NCI-H1694 treated with DMSO at 0.1 percent for 48 hours (cell line): ENCODE results near the gene LRRC3C.
"Not testable (repeated sequence)": the region's sequence is repeated elsewhere in the genome, so short reads cannot be mapped to it uniquely, and the experiment has no call there.

Experiments
- DNase-seq: peaks from one replicate; lab custom pipeline; 2025; lab: John Stamatoyannopoulos, UW

The LRRC3C gene

DNA sequence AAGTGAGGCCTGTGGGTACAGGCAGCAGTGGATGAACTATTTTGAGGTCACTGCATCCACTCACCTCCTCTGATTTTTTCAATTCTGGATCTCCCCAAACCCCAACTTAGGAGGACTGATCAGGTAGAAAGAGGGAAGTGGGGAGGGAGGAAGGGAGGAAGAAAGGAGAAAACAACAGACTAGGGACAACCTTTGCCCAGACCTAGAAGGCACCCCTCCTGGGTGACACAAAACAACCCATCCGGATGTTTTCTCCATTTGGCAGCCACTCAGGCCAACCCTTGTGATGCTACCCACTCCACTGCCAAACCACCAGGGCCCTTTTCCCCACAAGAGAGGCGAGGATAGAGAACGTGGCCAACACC, 2.9 kb upstream of the LRRC3C start:
- no peak for DNase-seq

DNA sequence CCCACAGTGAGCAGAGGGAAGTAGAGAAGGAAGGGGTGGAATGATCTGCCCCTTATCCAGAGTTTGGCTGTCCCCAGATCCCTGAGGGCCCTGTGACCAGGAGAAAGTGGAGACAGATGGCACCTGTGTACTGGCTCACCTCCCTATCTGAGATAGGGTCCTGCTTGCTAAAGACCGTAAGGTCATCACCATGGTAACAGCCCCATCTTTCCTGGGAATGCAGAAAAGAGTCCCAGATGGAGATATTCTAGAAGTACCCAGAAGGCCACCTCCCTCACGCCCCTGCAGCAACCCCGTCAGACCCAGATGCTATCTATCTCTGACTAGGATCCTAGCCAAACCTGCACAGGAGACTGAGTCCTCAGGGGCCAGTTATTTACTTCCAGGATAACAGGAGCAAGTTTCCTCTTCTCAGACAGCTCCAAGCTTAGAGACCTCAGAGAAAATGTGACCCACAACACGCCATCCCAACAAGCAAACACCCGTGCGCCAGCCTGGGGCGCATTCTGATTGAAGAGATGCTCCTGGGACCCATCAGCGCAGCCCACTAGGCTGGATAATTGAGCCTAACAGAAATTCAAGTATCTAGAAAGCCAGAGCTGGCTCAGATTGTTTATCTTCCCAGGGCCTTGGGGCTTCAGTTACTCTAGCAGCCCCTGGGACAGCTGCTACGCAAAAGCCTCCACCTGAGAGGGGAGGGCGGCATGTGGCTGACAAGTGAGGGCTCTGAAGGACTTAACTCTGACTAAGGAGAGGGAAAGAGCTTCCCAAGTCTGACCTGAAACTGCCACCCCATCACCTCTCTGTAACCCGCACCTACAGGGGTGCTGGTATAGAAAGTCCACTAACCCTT, 2.0 kb upstream of the LRRC3C start:
- DNase-seq, result no peak

DNA sequence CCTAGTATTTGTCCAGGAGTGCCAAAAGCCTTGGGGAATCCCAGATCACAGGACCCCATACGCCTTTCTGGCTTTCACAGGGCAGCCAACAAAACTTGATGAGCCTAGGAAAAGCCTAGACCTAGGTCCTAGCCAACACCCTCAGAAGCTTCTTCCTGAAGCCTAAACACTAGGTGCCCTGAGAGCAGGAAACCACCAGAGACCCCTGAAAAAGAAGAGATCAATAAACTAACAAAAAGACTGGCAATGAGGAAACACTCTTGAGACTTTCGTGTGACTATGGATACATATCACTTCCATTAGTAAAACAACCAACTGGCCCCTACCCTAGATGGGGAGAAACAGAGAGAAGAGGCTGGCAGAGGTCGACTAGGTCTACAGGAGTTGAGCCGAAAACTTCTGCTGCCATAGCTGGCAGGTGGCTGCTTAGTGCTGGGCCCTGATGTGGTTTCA, 1.4 kb upstream of the LRRC3C start:
- DNase-seq, result no peak

DNA sequence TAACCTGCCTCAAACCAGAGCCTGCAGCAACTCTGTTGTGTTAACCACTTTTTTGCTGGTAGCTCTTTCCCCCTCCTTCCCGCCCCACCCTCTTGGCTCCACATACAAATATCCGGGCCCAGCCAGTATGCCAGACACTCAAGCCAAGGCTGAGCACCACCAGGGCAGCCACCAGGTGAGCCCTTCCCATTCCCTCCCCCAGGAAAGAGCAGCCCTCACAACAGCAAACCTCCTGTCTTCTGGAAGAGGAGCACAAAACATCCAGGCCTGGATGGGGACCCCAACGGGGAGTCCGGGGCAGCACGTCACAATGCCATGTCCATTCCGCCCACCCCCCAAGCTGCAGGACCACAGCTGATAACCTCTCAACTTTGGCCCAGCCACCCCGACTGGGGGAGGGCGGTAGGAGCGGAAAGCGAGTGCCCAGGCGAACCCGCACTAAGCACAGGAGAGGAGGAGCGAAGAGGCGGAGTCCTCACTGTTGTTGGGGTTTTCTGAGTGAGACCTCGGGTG, 888 bp upstream of the LRRC3C start:
- DNase-seq, result no peak

DNA sequence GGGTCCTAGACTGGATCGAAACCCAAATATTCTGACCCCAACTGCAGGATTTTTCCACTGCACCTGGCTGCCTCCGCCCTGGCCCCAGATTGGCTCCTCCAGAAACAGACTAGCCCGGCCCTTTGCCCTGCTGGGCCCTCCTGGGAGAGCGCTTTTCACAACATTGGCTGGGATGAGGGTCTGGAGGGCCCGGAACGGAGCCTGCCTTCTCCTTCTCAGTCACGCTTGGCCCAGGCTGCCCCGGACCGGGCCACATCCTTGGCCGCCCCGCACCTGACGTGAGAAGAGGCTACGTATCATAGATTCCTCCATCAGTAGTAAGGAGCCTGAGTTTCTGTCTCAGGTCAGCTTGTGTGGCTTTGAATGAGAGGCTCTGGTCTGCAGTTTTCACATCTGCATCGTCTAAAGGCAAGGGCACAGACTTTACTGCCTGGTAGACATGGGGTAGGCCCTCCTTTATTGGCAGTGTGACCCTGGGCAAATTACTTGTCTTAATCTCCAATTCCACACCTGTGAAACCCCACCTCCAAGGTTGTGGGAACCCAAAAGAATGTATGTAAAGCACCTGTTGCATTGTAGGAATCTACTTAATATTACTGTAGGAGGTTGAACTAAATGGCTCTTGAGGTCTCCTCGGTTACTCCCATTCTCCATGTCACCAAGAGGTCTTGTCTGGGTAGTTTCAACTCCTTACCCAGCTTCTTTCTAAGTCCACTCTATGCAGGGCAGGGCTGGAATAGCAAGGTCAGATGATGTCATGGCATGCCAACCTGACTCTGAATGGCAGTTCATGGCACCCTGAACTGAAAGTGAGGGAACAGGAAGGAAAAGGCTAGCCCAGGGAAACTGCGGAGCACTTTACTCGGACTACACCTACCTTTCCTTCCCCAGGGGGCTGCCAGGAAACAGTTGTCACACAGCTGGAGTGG, 661 bp downstream of the LRRC3C start:
- DNase-seq, result no peak

DNA sequence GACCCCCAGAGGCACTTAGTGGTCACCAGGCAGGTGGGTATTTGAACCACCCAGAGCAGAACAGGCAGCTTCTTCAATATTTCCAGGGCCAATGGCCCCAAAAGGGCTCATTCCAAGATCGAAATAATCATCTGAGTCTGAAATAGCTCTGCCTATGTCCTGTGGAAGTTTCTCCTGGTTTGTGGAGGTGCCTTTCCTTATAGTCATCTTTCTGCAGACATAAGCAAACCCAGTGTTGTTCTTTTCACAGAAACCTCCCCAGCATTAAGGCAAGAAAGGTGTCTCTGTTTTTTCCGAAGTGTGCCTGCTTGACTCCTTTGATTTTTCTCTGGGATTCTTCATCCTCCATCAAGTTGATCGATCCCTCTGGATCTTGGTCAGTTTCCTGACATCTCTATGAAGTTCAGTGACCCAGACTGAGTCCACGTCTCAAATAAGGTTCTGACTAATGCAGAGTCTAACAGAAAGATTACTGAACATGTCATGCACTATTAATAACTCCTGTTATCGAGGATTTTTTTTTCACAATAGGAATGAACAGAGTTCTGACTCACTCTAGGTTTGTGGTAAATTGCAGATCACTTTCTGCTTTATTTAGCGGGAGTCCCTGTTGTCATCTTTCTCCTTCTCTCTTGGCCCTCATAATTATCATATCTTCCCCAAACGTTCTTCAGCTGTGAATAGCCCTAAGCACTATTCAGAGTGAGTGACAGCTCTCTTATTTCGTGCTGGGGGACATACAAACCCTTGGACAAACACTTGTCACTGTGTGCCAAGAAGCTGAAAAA, 1.5 kb downstream of the LRRC3C start:
- no peak for DNase-seq

DNA sequence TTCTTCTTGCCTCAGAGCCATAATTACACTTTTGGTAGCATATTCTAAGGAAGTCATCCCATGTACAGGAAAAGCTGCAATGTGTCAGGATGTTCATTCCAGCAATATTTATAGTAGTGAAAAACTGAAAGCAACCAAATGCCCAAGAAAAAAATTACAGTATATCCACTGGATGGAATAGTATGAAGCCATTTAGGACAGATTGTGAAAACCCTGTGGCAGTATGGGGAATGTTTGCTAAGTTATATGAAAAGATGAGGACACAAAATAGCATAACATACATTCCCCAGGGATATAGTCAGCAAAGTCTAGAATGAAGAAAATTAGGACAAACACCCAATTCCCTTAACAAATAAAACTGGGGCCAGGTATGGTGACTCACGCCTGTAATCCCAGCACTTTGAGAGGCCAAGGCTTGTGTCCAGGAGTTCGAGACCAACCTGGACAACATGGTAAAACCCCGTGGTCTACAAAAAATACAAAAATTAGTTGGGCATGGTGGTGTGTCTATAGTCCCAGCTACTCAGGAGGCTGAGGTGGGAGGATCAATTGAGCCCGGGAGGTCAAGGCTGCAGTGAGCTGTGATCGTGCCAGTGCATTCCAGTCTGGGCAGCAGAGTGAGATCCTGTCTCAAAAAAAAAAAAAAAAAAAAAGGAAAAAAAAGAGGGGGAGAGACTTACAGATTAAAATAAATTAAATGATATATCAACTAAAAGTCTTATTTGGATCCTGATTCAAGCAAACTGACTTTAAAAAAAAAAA, 2.3 kb downstream of the LRRC3C start:
- no peak for DNase-seq

DNA sequence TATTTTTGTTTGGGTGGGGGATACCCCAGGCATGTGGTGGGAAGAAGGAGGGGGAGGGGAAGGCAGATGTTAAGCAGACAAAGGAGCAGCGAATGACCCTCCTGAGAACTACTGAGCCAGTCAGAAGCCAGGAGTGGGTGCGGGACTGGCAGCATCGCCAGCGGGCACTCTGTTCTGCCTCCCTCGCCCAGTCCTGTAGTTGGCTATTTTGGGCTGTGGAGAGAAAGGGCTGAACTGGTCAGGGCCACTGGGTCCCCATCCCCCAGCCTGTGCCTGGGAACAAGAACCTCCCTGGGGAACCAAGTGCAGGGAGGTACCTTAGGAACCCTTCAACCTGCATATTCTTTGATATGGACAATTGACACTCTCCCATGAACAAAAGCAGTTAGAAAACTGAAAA, 6.4 kb downstream of the LRRC3C start:
- DNase-seq, result no peak

DNA sequence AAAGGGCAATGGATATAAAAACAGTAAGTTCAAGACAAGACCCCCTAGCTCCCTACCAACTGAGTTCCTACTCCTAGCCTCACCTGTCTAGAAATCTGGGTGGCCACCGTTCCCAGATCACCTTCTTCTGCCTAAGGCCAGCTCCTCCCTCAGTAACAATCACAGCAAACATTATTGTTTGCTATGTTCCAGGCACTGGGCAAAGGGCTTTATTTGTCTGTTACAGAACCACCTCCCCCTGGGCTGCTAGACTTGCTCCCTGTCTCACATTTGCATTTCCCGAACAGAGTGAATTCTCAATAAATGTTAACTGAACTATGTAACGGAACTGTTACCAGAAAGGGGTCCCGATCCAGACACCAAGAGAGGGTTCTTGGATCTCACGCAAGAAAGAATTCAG, 6.8 kb downstream of the LRRC3C start:
- no peak for DNase-seq

DNA sequence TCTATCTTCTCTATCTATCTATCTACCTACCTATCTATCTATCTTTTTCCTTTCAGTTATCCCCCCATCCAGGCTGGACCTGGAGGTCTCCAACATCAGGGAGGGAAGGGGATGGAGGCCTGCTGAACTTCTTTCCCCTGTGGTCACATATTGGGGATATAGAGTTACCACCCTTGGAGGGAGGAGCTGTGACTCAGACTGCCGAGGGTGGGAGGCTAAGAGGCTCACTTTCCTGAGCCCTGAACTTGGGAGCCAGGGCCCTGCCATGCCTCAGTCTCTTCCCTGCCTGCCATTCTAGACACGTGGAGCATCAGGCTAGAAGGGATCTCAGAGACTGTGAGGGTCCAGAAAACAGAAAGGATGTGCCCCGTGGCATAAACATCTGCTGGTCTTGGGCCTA, 8.4 kb downstream of the LRRC3C start:
- DNase-seq, result no peak

DNA sequence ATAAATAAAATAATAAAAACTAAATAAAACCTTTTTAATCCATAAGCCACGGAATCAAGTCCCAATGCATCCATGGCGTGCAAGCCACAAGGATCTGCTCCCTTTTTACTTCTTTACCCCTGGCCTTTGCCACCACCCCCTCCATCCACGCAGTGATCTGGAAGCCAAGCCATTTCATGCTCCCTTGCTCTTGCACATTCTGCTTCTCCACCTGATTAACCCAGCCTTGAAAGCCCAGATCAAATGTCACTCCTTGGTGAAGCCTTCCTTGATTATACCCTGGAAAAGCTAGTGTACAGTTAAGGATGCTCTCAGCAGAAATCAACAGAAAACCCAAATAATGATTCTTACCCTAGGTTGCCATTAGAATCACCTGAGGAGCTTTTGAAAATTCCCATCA, 9.9 kb downstream of the LRRC3C start:
- no peak for DNase-seq

DNA sequence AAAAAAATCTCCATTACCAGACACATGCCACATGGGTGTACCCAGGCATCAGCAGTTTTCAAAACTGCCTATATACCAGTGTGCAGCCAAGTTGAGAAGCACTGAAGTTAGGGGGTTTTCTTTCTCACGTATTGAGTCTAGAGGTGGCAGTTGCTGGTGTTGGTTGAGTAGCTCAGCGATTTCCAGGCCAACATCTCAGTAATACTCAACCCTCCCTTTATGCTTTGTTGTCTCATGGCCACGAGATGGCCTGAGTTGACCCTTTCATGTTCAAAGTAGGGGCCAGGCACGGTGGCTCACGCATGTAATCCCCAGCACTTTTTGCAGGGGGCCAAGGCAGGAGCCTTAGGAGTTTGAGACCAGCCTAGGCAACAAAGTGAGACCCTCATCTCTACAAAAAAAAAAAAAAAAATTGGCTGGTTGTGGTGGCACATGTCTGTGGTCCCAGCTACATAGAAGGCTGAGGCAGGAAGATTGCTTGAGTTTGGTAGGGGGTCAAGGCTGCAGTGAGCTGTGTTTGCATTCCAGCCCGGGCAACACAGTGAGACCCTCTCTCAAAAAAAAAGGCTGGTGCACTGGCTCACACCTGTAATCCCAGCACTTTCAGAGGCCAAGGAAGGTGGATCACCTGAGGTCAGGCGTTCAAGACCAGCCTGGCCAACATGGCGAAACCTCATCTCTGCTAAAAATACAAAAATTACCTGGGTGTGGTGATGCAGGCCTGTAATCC, 10.8 kb downstream of the LRRC3C start:
- no peak for DNase-seq

DNA sequence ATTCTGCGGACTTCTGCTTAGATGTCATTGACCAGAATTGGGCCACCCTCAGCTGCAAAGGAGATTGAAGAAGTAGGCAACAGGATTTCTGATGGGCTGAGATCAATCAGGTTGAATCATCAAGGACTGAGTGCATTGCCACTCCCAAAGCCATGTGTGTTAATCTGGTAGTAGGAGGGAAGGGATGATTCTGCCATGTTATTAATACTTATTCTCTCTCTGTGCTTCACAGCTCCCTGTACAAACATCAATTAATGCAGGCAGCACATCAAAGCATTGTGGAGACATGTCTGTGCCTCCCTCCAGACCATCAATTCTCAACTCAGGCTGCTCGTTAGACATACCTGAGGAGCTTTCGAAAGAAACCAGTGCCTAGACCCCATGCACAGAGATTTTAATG, 11.6 kb downstream of the LRRC3C start:
- DNase-seq, result no peak

DNA sequence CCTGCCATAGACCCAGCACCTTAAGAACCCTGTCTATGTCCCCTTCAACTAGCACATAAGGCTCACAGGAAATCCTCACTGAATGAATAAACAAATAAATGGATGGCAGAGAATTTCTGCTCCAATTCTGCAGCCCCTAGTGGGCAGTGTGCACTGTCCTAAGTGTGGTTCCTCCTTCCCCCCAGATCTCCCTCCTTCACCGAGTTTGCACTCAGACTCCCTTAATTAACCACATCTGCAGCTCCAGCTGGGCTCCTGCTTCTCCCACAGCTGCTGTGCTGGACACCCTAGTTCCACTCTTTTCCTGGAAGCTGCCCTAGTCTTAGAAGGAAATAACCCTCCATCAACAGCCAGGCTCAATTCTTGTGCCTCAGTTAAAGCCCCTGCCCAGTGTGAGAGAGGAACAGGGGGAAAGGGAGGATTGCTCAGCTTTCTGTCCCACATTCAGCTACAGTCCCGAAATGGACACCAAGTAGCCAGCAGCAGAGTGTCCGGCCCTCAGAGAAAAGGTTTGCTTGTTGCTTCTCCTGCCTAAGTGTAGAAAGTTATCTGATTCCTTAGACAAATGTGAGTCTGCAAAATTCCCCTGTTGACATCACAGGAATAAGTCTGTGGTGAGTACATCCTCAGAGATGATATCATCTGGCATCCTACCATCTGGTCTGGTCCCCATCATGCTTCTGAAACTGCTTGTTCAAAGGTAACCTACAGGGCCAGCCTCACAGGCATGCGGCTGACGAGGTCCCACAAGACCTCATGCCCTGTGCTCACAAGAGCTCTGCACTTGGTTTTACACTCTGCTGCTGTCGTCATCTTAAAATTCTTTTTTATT, 12.3 kb downstream of the LRRC3C start:
- DNase-seq, result no peak

DNA sequence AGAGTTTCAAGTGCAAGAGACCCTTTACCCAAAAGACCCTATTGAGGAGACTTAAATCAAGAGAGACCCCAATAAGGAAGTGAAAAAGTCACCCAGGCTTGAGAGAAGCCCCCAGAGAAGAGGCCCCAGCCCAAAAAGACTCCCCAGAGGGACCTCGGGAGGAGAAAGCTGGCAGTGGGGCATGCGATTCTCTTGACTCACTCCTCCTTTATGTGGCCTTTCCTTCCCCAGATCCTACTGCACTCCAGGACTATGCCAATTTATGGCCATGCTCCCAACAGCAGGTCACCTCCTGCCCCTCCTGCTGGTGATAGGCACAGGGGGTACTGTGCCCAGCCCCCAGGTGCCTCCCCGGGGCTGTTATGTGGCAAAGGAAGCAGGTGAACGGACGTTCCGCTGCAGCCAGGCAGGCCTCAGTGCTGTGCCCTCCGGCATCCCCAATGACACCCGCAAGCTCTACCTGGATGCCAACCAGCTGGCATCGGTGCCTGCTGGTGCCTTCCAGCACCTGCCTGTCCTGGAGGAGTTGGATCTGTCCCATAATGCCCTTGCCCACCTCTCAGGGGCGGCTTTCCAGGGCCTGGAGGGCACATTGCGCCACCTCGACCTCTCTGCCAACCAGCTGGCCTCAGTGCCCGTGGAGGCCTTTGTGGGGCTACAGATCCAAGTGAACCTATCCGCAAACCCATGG, 16.3 kb downstream of the LRRC3C start:
- DNase-seq, result no peak

DNA sequence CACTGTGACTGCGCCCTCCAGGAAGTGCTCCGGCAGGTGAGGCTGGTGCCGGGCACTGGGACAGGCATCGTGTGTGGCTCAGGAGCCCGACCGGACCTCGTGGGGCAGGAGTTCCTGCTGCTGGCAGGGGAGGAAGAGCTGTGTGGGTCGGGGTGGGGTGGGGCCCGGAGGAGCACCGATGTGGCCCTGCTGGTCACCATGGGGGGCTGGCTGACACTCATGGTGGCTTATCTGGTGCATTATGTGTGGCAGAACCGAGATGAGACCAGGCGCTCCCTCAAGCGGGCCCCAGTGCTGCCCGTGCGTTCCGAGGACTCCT, 16.8 kb downstream of the LRRC3C start:
- no peak for DNase-seq

DNA sequence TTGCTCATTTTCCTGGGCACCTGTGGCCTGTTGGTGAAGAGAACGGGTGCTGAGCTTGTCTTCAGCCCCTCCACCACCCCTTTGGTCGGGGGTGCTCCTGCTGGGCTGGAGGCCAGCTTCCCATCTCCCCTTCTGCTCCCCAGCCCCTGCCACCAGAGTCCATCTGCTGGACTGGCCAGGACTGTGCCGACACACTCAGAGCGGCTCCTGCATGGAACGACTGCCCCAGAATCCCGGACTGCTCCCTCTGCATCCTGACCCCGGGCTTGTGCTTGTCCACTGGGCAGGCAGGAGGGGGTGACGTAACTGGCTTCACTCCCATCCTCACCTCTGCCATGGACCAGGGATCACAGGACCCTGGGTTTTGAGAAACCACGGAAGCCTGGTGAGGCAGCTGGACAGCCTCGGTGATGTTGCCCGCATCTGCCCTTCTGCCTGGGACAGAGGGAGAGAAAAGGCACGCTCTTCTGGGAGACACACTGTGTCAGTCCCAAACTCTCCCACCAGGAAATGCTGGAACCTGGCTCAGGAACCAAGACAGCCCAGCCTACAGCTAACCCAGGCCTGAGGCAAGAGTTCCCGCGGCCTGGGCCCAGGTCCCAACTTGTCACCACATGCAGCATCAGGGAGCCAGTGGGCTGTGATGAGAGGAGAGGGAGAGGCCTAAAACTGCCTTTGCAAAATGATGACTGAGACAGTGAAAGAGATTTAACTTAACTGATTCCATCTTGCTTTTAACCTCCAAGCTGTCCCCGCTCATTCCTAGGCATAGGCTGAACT, 19.2 kb downstream of the LRRC3C start:
- DNase-seq, result no peak

DNA sequence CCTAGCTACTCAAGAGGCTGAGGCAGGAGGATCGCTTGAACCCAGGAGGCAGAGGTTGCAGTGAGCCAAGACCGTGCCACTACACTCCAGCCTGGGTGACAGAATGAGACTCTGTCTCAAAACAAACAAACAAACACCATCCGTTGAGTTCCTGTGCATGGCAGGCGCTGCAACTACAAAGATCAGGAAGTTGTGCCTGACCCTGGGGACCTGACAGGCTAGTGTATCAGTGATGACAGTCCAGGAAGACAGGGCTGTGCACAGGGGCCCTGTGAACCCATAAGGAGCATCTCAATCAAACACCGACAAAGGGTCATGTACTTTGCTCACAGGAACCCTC, 20.9 kb downstream of the LRRC3C start:
- DNase-seq, result not testable (repeated sequence)

DNA sequence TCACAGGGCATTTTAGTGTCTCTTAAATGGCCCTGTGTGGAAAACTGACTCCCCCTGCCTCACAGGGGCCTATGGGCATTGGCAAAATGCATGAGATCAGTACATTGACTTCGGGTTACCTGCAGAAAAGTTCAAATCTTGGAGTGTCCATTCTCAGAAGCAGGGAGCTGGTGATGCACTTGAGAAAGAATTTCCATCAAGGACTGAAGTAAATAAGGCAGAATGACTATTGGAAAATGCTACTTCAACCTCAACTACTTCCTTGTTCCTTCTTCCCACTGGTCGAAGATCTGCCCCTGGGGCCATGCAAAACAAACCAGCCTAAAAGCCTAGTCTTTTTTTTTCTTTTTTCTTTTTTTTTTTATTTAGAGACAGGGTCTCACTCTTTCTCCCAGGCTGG, 21.5 kb downstream of the LRRC3C start:
- no peak for DNase-seq
